Neuronal stem cell (in vitro differentiated cells): Measurements from ENCODE around the gene BLM.

Experiments
- DNase-seq: peaks from one replicate; pipeline ENCODE4 v3.0.0-alpha.2; 2013; ENCODE audit warnings: low spot score
- H2AFZ ChIP-seq: one replicate; pipeline ENCODE4 v1.6.1; 2013; ENCODE audit warnings: mild to moderate bottlenecking, low read length, inconsistent platforms
- H2AK5ac ChIP-seq: 2 replicates; pipeline ENCODE4 v1.6.1; 2013; ENCODE audit warnings: low read depth, mild to moderate bottlenecking, inconsistent platforms, low read length, moderate library complexity, mixed read lengths
- H2BK120ac ChIP-seq: 2 replicates; pipeline ENCODE4 v1.6.1; 2013; ENCODE audit warnings: low read depth, mild to moderate bottlenecking, inconsistent platforms, low read length, moderate library complexity, mixed read lengths
- H2BK12ac ChIP-seq: one replicate; pipeline ENCODE4 v1.6.1; 2013; ENCODE audit warnings: low read length, inconsistent platforms
- H2BK15ac ChIP-seq: 2 replicates; pipeline ENCODE4 v1.6.1; 2013; ENCODE audit warnings: mild to moderate bottlenecking, low read length, inconsistent platforms, mixed read lengths
- H2BK5ac ChIP-seq: one replicate; pipeline ENCODE4 v1.6.1; 2013; ENCODE audit warnings: inconsistent platforms, mild to moderate bottlenecking, low read length, moderate library complexity
- H3K14ac ChIP-seq: one replicate; pipeline ENCODE4 v1.6.1; 2013; ENCODE audit warnings: low read length, inconsistent platforms
- H3K18ac ChIP-seq: 2 replicates; pipeline ENCODE4 v1.6.1; 2013; ENCODE audit warnings: low read length, inconsistent platforms
- H3K23ac ChIP-seq: 2 replicates; pipeline ENCODE4 v1.6.1; 2013; ENCODE audit warnings: low read depth, mild to moderate bottlenecking, mixed read lengths, low read length, inconsistent platforms; ENCODE audit not compliant: poor library complexity
- H3K27ac ChIP-seq: replicated peaks from 3 replicates; pipeline ENCODE4 v1.5.1; 2013; ENCODE audit warnings: low read length, inconsistent platforms
- H3K27me3 ChIP-seq, 3 experiments: 2 replicates each; pipeline ENCODE4 v1.6.1; 2013; ENCODE audit warnings: low read length in 3 of 3, mild to moderate bottlenecking in 2 of 3, inconsistent platforms in 1 of 3, low read depth in 1 of 3, mixed read lengths in 1 of 3, moderate library complexity in 1 of 3; ENCODE audit not compliant: control insufficient read depth in 3 of 3, insufficient read depth in 3 of 3
- H3K36me3 ChIP-seq, 2 donors: replicated peaks in 1 of 2; 2 replicates each; pipeline ENCODE4 v1.6.1; 2013; ENCODE audit warnings: low read length in 2 of 2; ENCODE audit not compliant: control insufficient read depth in 2 of 2, insufficient read depth in 2 of 2
- H3K4ac ChIP-seq: 2 replicates; pipeline ENCODE4 v1.6.1; 2013; ENCODE audit warnings: inconsistent platforms, mild to moderate bottlenecking, low read length, moderate library complexity
- H3K4me1 ChIP-seq, 2 donors: 1 replicate in 1 of 2; 2 replicates in 1 of 2; pipeline ENCODE4 v1.6.1; 2013; ENCODE audit warnings: low read length in 2 of 2, low read depth in 1 of 2; ENCODE audit not compliant: control insufficient read depth in 2 of 2, insufficient read depth in 1 of 2
- H3K4me2 ChIP-seq: one replicate; pipeline ENCODE4 v1.6.1; 2013; ENCODE audit warnings: mild to moderate bottlenecking, low read length, inconsistent platforms; ENCODE audit not compliant: insufficient read depth, poor library complexity, severe bottlenecking
- H3K4me3 ChIP-seq, 2 donors: 2 replicates each; pipeline ENCODE4 v1.5.1; 2013; ENCODE audit warnings: low read length in 2 of 2, mild to moderate bottlenecking in 2 of 2, inconsistent platforms in 1 of 2, moderate library complexity in 1 of 2
- H3K79me1 ChIP-seq: one replicate; pipeline ENCODE4 v1.6.1; 2013; ENCODE audit warnings: low read depth, mild to moderate bottlenecking, inconsistent platforms, low read length, moderate library complexity
- H3K9ac ChIP-seq: one replicate; pipeline ENCODE4 v1.6.1; 2013; ENCODE audit warnings: mild to moderate bottlenecking, low read depth, low read length, inconsistent platforms; ENCODE audit not compliant: poor library complexity
- H3K9me3 ChIP-seq, 2 donors: replicated peaks in 1 of 2; 2 replicates each; pipeline versions ENCODE3 to v1.6.1; 2013; ENCODE audit warnings: low read length in 2 of 2, mild to moderate bottlenecking in 2 of 2, inconsistent platforms in 1 of 2, low read depth in 1 of 2, mixed read lengths in 1 of 2, moderate library complexity in 1 of 2; ENCODE audit not compliant: control insufficient read depth in 2 of 2, insufficient read depth in 1 of 2
- H4K8ac ChIP-seq: one replicate; pipeline ENCODE4 v1.6.1; 2013; ENCODE audit warnings: low read depth, mild to moderate bottlenecking, inconsistent platforms, low read length, moderate library complexity
- H4K91ac ChIP-seq: one replicate; pipeline ENCODE4 v1.6.1; 2013; ENCODE audit warnings: low read length, low read depth, mild to moderate bottlenecking, inconsistent platforms; ENCODE audit not compliant: poor library complexity
- WGBS, 2 donors: extraction: QIAGEN DNeasy Blood & Tissue Kit; methylation state at CpG; one replicate each; pipeline ENCODE4 v1.1.7; 2013; ENCODE audit warnings: missing lambda C conversion rate in 2 of 2, mixed read lengths in 1 of 2; ENCODE audit not compliant: insufficient read length in 2 of 2, insufficient replicate concordance in 1 of 2; ENCODE audit errors: extremely low coverage in 2 of 2; 5-methylcytosine and 5-hydroxymethylcytosine counted together

BLM gene

GRCh38 chr15:90790057-90790456, 72.9 kb downstream of the BLM start:
- no peak overlapping the region for H3K4ac ChIP-seq
- no peak overlapping the region for H2BK12ac ChIP-seq
- H3K9ac ChIP-seq: no peak overlapping the region
- H3K27ac ChIP-seq: no peak overlapping the region
- H2BK120ac ChIP-seq: no peak overlapping the region
- H3K14ac ChIP-seq: no peak overlapping the region
- no peaks in the 10 kb centered on the region for H3K27me3 ChIP-seq
- H2BK5ac ChIP-seq: no peak overlapping the region
- peaks cover 15 to 95% of the 10 kb centered on the region in 2 donors for H3K36me3 ChIP-seq
- no peak overlapping the region for H2AK5ac ChIP-seq
- no peaks in the 10 kb centered on the region for H3K79me1 ChIP-seq
- no peak overlapping the region for H4K91ac ChIP-seq
- H3K23ac ChIP-seq: no peak overlapping the region
- H2AFZ ChIP-seq: no peak overlapping the region
- no peak overlapping the region for H2BK15ac ChIP-seq
- no peaks in the 10 kb centered on the region for H3K4me1 ChIP-seq
- no peaks in the 10 kb centered on the region for H3K9me3 ChIP-seq
- no peak overlapping the region for H3K18ac ChIP-seq
- no CpG with 5 or more reads among the region's 3 CpGs for WGBS, 2 donors
- H4K8ac ChIP-seq: no peak overlapping the region
- no peak for DNase-seq
- no peak overlapping the region for H3K4me3 ChIP-seq
- H3K4me2 ChIP-seq: no peak overlapping the region

- peaks cover 15 to 95% of the 10 kb centered on the region in 2 donors for H3K36me3 ChIP-seq
- H3K18ac ChIP-seq: no peak overlapping the region
- no peak overlapping the region for H3K4me2 ChIP-seq
- H3K23ac ChIP-seq: no peak overlapping the region
- no peak overlapping the region for H3K9ac ChIP-seq
- no peak overlapping the region for H3K14ac ChIP-seq
- no peak overlapping the region for H2BK5ac ChIP-seq
- no peak overlapping the region for H2BK12ac ChIP-seq
- no peak overlapping the region for H4K91ac ChIP-seq
- no peak overlapping the region for H2BK15ac ChIP-seq
- H2BK120ac ChIP-seq: no peak overlapping the region
- no peaks in the 10 kb centered on the region for H3K27me3 ChIP-seq
- H2AFZ ChIP-seq: no peak overlapping the region
- H3K4me1 ChIP-seq: no peaks in the 10 kb centered on the region
- no peaks in the 10 kb centered on the region for H3K79me1 ChIP-seq
- no peak for DNase-seq
- no peak overlapping the region for H2AK5ac ChIP-seq
- H4K8ac ChIP-seq: no peak overlapping the region
- no peak overlapping the region for H3K4me3 ChIP-seq
- H3K27ac ChIP-seq: no peak overlapping the region
- no peaks in the 10 kb centered on the region for H3K9me3 ChIP-seq
- WGBS, 2 donors: no CpG with 5 or more reads among the region's 4 CpGs
- no peak overlapping the region for H3K4ac ChIP-seq
These were observed 73.4 kb downstream of the BLM start for GRCh38 chr15:90790561-90790960.

DNA sequence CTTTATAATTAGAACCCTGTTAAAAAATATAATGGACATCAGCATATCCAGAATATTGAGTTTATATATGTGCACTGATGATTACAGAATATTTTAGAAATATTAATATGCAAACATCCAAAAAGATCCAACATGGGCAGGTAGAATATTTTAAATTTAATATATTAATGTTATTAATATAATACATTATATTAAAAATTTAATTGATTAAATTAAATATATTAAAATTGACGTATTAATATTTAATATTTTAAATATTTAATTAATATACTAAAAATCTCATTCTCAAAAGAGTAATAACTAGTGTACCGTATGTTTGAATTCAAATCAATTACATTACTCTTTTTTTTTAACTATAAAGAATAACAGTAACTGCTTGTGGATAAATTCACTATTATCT, 77.4 kb downstream of the BLM start:
- WGBS, 2 donors: no CpG with 5 or more reads among the region's 2 CpGs

DNA sequence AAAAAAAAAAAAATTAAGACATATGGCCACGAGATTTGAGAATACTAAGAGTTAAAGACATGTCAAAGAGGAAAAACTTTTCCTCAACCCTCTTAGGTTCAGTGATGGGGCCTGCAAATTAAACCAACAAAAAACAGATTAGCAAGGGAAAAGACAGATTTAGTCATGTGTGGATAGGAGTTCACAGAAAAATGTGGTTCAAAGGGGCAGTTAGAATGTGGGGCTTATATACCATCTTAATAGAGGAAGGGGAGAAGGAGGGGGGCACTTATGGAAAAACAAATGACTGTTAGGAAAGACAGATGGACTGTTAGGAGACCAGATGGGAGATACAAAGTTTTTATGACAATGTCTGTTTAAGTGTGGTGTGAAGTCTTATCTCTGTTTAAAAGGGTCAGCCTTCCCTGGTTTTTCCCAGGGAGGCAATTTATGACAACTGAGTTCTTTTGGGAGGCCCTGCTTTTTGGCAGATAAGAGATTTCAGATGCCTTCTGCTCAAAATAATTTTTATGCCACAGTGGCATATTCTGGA, 82.6 kb downstream of the BLM start:
- H3K9me3 ChIP-seq: no peaks in the 10 kb centered on the region
- H2BK12ac ChIP-seq: no peak overlapping the region
- no peak overlapping the region for H3K9ac ChIP-seq
- no peak overlapping the region for H3K23ac ChIP-seq
- H2AK5ac ChIP-seq: no peak overlapping the region
- H3K4ac ChIP-seq: no peak overlapping the region
- H3K27me3 ChIP-seq: no peaks in the 10 kb centered on the region
- H3K36me3 ChIP-seq: peaks cover 13 to 92% of the 10 kb centered on the region in 2 donors
- H3K79me1 ChIP-seq: no peaks in the 10 kb centered on the region
- no peak overlapping the region for H3K18ac ChIP-seq
- H3K14ac ChIP-seq: no peak overlapping the region
- H4K91ac ChIP-seq: no peak overlapping the region
- WGBS, 2 donors: no CpG with 5 or more reads among the region's 1 CpG
- no peak overlapping the region for H2BK15ac ChIP-seq
- DNase-seq: no peak
- H2BK120ac ChIP-seq: no peak overlapping the region
- H2AFZ ChIP-seq: no peak overlapping the region
- no peak overlapping the region for H2BK5ac ChIP-seq
- no peak overlapping the region for H4K8ac ChIP-seq
- H3K4me2 ChIP-seq: no peak overlapping the region
- no peaks in the 10 kb centered on the region for H3K4me1 ChIP-seq
- no peak overlapping the region for H3K27ac ChIP-seq
- no peak overlapping the region for H3K4me3 ChIP-seq

More for the DNA sequence above, 77.4 kb downstream of the BLM start:
- Histone ChIP-seq H4K8ac (no peak overlapping the region), H3K4me1 (no peaks in the 10 kb centered on the region), H4K91ac (no peak overlapping the region), H3K9ac (no peak overlapping the region), H2BK15ac (no peak overlapping the region), H2BK12ac (no peak overlapping the region), H2AFZ (no peak overlapping the region), H3K4ac (no peak overlapping the region), H3K18ac (no peak overlapping the region), H3K27ac (no peak overlapping the region), H3K79me1 (no peaks in the 10 kb centered on the region), H3K36me3 (peaks cover 18 to 96% of the 10 kb centered on the region in 2 donors), H2BK5ac (no peak overlapping the region), H3K27me3 (no peaks in the 10 kb centered on the region), H2BK120ac (no peak overlapping the region), H3K9me3 (no peaks in the 10 kb centered on the region), H2AK5ac (no peak overlapping the region), H3K14ac (no peak overlapping the region), H3K4me3 (no peak overlapping the region), H3K4me2 (no peak overlapping the region), H3K23ac (no peak overlapping the region)
- no peak for DNase-seq
